Gastroesophageal sphincter (tissue), 4 donors: ENCODE measurements around the gene ANKRD33. TPM values are rescaled to one million over a fixed set of nuclear protein-coding genes. Genes with fewer than 3 reads are reported as not detected.

Experiments used
- ATAC-seq: fragments of 150-250 bp; one replicate; pipeline ENCODE4 v1.9.1; 2016; ENCODE audit warnings: mild to moderate bottlenecking, moderate library complexity
- H3K27ac ChIP-seq, 4 donors: fragments of 200-600 bp; sonication (generic) in 3 of 4; 1 replicate in 3 of 4; 2 replicates in 1 of 4; pipeline ENCODE4 v1.5.1; 2016 to 2019
- H3K27me3 ChIP-seq: fragments of 200-600 bp; sonication (generic); one replicate; pipeline ENCODE4 v1.5.1; 2019
- H3K36me3 ChIP-seq, 2 donors: fragments of 200-600 bp; sonication (generic); one replicate each; pipeline ENCODE4 v1.5.1; 2019; ENCODE audit warnings: control low read depth in 1 of 2
- H3K4me1 ChIP-seq, 3 donors: fragments of 200-600 bp; sonication (generic); 1 replicate in 2 of 3; 2 replicates in 1 of 3; pipeline ENCODE4 v1.5.1; 2016 to 2019; ENCODE audit warnings: control low read depth in 2 of 3
- H3K4me3 ChIP-seq, 2 donors: fragments of 200-600 bp; sonication (generic); one replicate each; pipeline ENCODE4 v1.5.1; 2019; ENCODE audit warnings: mild to moderate bottlenecking in 1 of 2, moderate library complexity in 1 of 2
- H3K9me3 ChIP-seq, 3 donors: fragments of 200-600 bp; sonication (generic); one replicate each; pipeline ENCODE4 v1.5.1; 2017 to 2019; ENCODE audit warnings: control low read depth in 2 of 3
- EP300 ChIP-seq: sonication (generic); formaldehyde crosslinking; IDR thresholded peaks from one replicate; pipeline ENCODE4 v1.6.1; 2017; ENCODE audit warnings: antibody characterized with exemption, mild to moderate bottlenecking
- POLR2A ChIP-seq, 2 donors: fragments of 450-650 bp; IDR thresholded peaks; one replicate each; pipeline ENCODE4 v1.6.1; 2017; ENCODE audit warnings: antibody characterized with exemption in 2 of 2, mild to moderate bottlenecking in 2 of 2, moderate library complexity in 1 of 2
- POLR2AphosphoS5 ChIP-seq: sonication (generic); formaldehyde crosslinking; IDR thresholded peaks from one replicate; pipeline ENCODE4 v1.6.1; 2017; ENCODE audit warnings: antibody characterized with exemption
- WGBS, 2 donors: methylation state at CpG; one replicate each; pipeline ENCODE4 v1.1.5; 2018; ENCODE audit warnings: low coverage in 1 of 2; 5-methylcytosine and 5-hydroxymethylcytosine counted together
- total RNA-seq, 4 donors: library from RNA; depleted of rRNA; stranded (reverse); fragments of >200 nt; gene quantifications; one replicate each; pipeline ENCODE4 v1.1.0, GENCODE V29; 2016
- TF ChIP-seq, protein P1 (sequence below), 4 experiments: fragments of 200-600 bp in 2 of 4; fragments of 450-650 bp in 2 of 4; sonication (generic) in 1 of 4; IDR thresholded peaks; one replicate each; pipeline ENCODE4 v1.5.1; 2017 to 2019; ENCODE audit warnings: antibody characterized with exemption in 4 of 4, mild to moderate bottlenecking in 2 of 4, moderate library complexity in 2 of 4

Gene ANKRD33
- total RNA-seq, 4 donors from 2014 or later = not detected

DNA sequence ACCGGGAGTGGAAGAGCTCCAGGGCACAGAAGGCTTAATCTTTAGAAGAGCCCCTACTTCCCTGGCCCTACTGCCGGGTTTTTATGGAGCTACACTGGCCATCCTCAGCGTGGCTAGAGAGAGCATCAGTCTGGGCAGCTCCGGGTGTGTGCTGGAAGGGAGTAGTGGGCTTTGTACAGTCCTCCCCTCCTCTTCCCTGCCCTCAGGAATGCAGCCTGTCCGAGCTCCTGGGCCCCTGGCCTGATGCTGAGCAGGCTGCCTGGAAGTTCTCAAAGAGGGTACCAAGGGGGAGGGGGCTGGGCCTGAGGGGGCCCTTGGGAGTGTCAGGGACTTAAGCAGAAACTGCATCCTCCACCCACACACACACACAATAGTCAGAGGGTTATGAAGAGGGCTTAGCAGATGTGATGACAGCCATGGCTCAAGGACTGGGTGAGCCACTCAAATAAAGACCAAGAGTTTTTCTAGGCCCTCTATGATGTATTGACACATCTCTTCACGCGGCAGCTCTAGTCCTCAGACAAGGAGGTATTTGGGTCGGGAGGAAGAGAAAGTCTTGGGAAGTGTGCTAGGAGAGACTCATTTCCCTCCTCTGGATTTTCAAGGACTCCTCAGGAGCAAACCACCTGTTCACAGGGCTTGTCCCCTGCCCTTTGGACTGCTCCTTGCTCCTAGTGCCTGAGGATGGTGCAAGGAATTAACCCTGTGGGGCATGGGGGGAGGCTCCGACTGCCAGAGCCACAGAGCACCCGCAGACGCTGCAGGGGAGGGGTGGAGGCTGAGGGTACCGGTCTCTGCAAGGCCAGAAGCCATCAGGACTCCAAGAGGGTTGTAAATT is 22.9 kb upstream of the ANKRD33 start:
- no peak overlapping the region for H3K27ac ChIP-seq
- WGBS, 2 donors = 60 to 83% methylated on average over 2 to 4 of the region's 12 CpGs
- TF ChIP-seq POLR2AphosphoS5 = no peak
- no peak for TF ChIP-seq POLR2A (IDR thresholded peaks at IDR 0.05)
- TF ChIP-seq EP300 = no peak
- TF ChIP-seq, protein P1, sequence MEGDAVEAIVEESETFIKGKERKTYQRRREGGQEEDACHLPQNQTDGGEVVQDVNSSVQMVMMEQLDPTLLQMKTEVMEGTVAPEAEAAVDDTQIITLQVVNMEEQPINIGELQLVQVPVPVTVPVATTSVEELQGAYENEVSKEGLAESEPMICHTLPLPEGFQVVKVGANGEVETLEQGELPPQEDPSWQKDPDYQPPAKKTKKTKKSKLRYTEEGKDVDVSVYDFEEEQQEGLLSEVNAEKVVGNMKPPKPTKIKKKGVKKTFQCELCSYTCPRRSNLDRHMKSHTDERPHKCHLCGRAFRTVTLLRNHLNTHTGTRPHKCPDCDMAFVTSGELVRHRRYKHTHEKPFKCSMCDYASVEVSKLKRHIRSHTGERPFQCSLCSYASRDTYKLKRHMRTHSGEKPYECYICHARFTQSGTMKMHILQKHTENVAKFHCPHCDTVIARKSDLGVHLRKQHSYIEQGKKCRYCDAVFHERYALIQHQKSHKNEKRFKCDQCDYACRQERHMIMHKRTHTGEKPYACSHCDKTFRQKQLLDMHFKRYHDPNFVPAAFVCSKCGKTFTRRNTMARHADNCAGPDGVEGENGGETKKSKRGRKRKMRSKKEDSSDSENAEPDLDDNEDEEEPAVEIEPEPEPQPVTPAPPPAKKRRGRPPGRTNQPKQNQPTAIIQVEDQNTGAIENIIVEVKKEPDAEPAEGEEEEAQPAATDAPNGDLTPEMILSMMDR (IDR thresholded peaks at IDR 0.05) = no peak
- H3K4me1 ChIP-seq = peaks cover 0 to 35% (median 17%) of the 10 kb centered on the region in 3 donors
- peaks cover 90% of the 10 kb centered on the region for H3K27me3 ChIP-seq
- H3K36me3 ChIP-seq = no peaks in the 10 kb centered on the region
- no peaks in the 10 kb centered on the region for H3K9me3 ChIP-seq
- no peak for ATAC-seq
- H3K4me3 ChIP-seq = no peak overlapping the region

DNA sequence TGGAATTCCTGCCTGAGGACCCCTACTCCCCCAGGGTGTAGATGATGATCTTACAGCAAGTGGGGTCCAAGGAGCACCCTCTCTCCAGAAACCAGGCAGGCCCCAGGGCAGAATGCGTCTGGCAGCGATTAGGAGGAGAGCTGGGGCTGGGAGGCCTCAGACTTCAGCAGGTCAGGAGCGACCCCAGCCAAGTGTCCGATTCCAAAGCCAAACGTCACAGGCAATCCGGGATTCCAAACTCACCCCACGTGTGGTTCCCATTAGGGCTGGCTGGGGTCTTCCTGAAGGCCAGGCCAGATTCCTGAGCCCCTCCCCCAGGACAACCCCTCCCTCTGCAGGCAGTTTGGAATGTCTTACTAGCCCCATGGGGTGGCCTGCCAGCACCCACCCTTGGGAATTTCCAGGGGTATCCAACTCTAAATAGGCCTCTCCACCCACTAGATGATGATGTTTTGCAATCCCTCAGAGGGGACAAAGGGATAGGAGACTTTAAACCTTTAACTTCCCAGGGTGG is 22.1 kb upstream of the ANKRD33 start:
- Histone ChIP-seq H3K27ac (no peak overlapping the region), H3K36me3 (no peaks in the 10 kb centered on the region), H3K4me3 (no peak overlapping the region), H3K4me1 (peaks cover 0 to 36% (median 17%) of the 10 kb centered on the region in 3 donors), H3K27me3 (peaks cover 95% of the 10 kb centered on the region), H3K9me3 (no peaks in the 10 kb centered on the region)
- no peak for ATAC-seq
- 80% methylated on average over 1 of the region's 7 CpGs; no CpG with 5 or more reads in 1 of the 2 donors for WGBS, 2 donors
- no peak for TF ChIP-seq POLR2A (IDR thresholded peaks at IDR 0.05)
- TF ChIP-seq, protein P1 (IDR thresholded peaks at IDR 0.05) = no peak
- TF ChIP-seq POLR2AphosphoS5 = no peak
- TF ChIP-seq EP300 = no peak

DNA sequence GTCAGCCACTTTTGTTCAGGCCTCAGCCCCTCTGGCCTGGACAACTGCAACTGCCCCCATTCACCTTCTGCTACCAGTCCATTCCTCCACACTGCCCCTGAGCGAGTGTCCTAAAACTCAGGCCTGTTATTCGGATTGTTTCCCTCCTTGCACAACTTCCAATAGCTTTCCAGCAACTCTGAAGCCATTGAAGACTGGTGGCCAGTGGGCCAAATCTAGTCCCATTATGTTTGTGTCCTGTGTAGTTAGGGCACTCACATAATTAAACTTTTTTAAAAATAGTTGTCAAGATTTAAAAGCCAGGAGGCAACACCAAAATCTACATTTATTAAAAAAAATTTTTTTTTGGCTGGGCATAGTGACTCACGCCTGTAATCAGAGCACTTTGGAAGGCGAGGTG is 21.6 kb upstream of the ANKRD33 start:
- 89% methylated on average over 4 of the region's 4 CpGs; no CpG with 5 or more reads in 1 of the 2 donors for WGBS, 2 donors
- TF ChIP-seq POLR2A (IDR thresholded peaks at IDR 0.05) = no peak
- TF ChIP-seq POLR2AphosphoS5 = no peak
- TF ChIP-seq EP300 = no peak
- Histone ChIP-seq H3K27ac (no peak overlapping the region), H3K4me3 (no peak overlapping the region), H3K9me3 (no peaks in the 10 kb centered on the region), H3K27me3 (peaks cover 95% of the 10 kb centered on the region), H3K4me1 (peaks cover 0 to 36% (median 17%) of the 10 kb centered on the region in 3 donors), H3K36me3 (no peaks in the 10 kb centered on the region)
- no peak for ATAC-seq

GRCh38 chr12:51866762-51867161 is 21.1 kb upstream of the ANKRD33 start:
- Histone ChIP-seq H3K27me3 (peaks cover 97% of the 10 kb centered on the region), H3K36me3 (no peaks in the 10 kb centered on the region), H3K9me3 (no peaks in the 10 kb centered on the region), H3K27ac (no peak overlapping the region), H3K4me3 (no peak overlapping the region), H3K4me1 (peaks cover 0 to 36% (median 17%) of the 10 kb centered on the region in 3 donors)
- no peak for ATAC-seq
- TF ChIP-seq, protein P1 (IDR thresholded peaks at IDR 0.05) = no peak
- no peak for TF ChIP-seq POLR2A (IDR thresholded peaks at IDR 0.05)
- no peak for TF ChIP-seq EP300
- TF ChIP-seq POLR2AphosphoS5 = no peak
- WGBS, 2 donors = 77 to 95% methylated on average over 2 to 8 of the region's 8 CpGs

- peaks cover 0 to 36% (median 17%) of the 10 kb centered on the region in 3 donors for H3K4me1 ChIP-seq
- peaks cover 96% of the 10 kb centered on the region for H3K27me3 ChIP-seq
- no peak for ATAC-seq
Observed at GRCh38 chr12:51867371-51867770, 20.5 kb upstream of the ANKRD33 start.

More at GRCh38 chr12:51867371-51867770, 20.5 kb upstream of the ANKRD33 start:
- Histone ChIP-seq H3K4me3 (no peak overlapping the region), H3K9me3 (no peaks in the 10 kb centered on the region), H3K36me3 (no peaks in the 10 kb centered on the region), H3K27ac (no peak overlapping the region)
- TF ChIP-seq POLR2AphosphoS5 (no peak), EP300 (no peak), POLR2A (IDR thresholded peaks at IDR 0.05) (no peak)
- TF ChIP-seq, protein P1 (IDR thresholded peaks at IDR 0.05) = no peak
